Measurements from ENCODE around the gene TMEM178B. TPM values are rescaled to one million over a fixed set of nuclear protein-coding genes. Genes with fewer than 3 reads are reported as not detected.

Gene TMEM178B
- polyA plus RNA-seq, 4 donors, result 0.30 to 0.69 TPM; not detected in 2

DNA sequence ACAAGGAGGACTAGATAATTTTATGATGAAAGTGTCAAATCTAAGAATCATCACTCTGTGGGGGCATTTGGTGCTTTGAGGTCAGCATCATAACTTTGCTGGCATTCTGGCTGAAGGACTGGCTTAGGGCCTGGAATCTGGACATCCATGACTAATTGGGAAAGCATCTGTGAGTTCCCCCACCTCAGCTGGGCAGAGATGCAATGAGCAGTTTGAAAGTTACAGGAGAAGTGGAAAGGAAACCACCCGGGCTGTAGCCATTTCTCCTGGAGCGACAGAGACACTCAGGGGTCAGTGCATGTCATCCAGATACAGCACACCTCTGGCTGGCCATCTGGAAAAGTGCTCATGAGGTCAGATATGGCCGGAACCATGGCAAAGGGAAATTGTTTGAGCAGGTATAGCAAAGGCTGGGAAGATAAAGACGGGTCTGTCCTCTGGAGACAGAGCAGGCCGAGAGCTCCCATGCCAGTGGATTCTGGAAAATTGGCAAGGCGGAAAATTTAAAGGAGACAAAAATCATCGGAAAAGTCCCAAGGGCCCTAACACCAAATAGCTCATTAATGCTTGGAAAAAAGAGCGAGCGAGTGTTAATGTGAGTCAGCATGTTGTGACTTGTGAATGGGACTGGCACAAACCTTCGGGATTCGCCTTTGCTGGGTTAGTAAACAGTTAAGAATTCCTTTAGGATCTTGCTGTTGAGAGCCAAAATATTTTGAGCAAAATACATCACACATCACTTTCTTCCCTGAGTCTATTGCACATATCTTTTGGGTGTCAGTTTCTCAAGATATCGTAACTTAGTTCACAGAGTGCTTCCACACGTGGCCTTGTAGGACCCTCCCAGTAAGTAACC lies 288.9 kb downstream of the TMEM178B start:
- no peaks in the 10 kb centered on the region for H3K36me3 ChIP-seq (ENCODE audit: control insufficient read depth in 3 of 3, insufficient read depth in 2 of 3, low read depth in 1 of 3, low read length in 3 of 3)
- no peaks in the 10 kb centered on the region for H3K4me1 ChIP-seq (ENCODE audit: control insufficient read depth in 3 of 3, insufficient read depth in 2 of 3, low read depth in 1 of 3, low read length in 2 of 3)
- FAIRE-seq, result no peak
- no peak overlapping the region for H3K4me3 ChIP-seq (ENCODE audit: low read depth in 1 of 3, low read length in 3 of 3)
- WGBS, 3 donors, result 79 to 81% (median 80%) methylated on average over 13 of the region's 13 CpGs
- no peak for DNase-seq
- H3K27ac ChIP-seq (ENCODE audit: low read depth in 1 of 3, low read length in 2 of 3), result no peak overlapping the region
- peaks cover 0 to 3% (median 0%) of the 10 kb centered on the region in 3 donors for H3K27me3 ChIP-seq (ENCODE audit: control insufficient read depth in 3 of 3, insufficient read depth in 3 of 3, low read length in 3 of 3)
- H3K9me3 ChIP-seq (ENCODE audit: control insufficient read depth in 2 of 2, insufficient read depth in 1 of 2, low read depth in 1 of 2, low read length in 1 of 2), result no peaks in the 10 kb centered on the region

- DNase-seq (no peak), FAIRE-seq (no peak)
- Histone ChIP-seq H3K36me3 (ENCODE audit: control insufficient read depth in 3 of 3, insufficient read depth in 2 of 3, low read depth in 1 of 3, low read length in 3 of 3) (no peaks in the 10 kb centered on the region), H3K27me3 (ENCODE audit: control insufficient read depth in 3 of 3, insufficient read depth in 3 of 3, low read length in 3 of 3) (peaks cover 0 to 3% (median 0%) of the 10 kb centered on the region in 3 donors), H3K4me1 (ENCODE audit: control insufficient read depth in 3 of 3, insufficient read depth in 2 of 3, low read depth in 1 of 3, low read length in 2 of 3) (no peaks in the 10 kb centered on the region), H3K4me3 (ENCODE audit: low read depth in 1 of 3, low read length in 3 of 3) (no peak overlapping the region), H3K9me3 (ENCODE audit: control insufficient read depth in 2 of 2, insufficient read depth in 1 of 2, low read depth in 1 of 2, low read length in 1 of 2) (no peaks in the 10 kb centered on the region), H3K27ac (ENCODE audit: low read depth in 1 of 3, low read length in 2 of 3) (no peak overlapping the region)
- WGBS, 3 donors, result 95 to 97% (median 97%) methylated on average over 2 of the region's 2 CpGs
Measured at GRCh38 chr7:141363748-141364147, 289.9 kb downstream of the TMEM178B start.

DNA sequence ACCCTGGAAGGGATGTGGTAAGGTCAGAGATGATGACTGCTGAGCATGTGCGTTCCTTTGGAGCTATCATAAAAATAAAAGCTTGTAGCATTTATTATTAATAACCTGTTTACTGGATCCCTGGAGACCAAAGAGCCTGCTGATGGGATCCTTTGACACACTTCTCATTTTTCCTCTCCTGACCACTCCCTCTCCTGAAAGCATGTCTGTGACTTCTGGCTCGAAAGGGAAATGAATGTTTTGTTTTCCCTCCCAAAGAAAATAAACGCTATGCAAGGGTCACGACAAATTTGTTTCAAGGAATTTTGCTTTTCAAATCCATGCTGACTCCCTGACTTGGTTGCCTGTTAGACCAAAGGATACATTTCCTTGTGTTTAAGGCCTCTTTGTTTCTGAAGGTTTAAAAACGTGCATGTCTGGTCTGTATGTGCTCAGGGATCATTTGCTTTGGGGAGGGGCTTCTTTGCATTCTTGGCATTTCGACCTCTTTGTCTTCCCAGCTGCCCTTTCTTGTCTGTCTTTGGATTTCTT lies 292.3 kb downstream of the TMEM178B start:
- no peak for FAIRE-seq
- WGBS, 3 donors, result 26 to 38% (median 32%) methylated on average over 6 of the region's 6 CpGs
- DNase-seq, result no peak
- H3K4me1 ChIP-seq (ENCODE audit: control insufficient read depth in 3 of 3, insufficient read depth in 2 of 3, low read depth in 1 of 3, low read length in 2 of 3), result no peaks in the 10 kb centered on the region
- H3K36me3 ChIP-seq (ENCODE audit: control insufficient read depth in 3 of 3, insufficient read depth in 2 of 3, low read depth in 1 of 3, low read length in 3 of 3), result no peaks in the 10 kb centered on the region
- H3K27ac ChIP-seq (ENCODE audit: low read depth in 1 of 3, low read length in 2 of 3), result no peak overlapping the region
- no peak overlapping the region for H3K4me3 ChIP-seq (ENCODE audit: low read depth in 1 of 3, low read length in 3 of 3)
- H3K9me3 ChIP-seq (ENCODE audit: control insufficient read depth in 2 of 2, insufficient read depth in 1 of 2, low read depth in 1 of 2, low read length in 1 of 2), result no peaks in the 10 kb centered on the region
- H3K27me3 ChIP-seq (ENCODE audit: control insufficient read depth in 3 of 3, insufficient read depth in 3 of 3, low read length in 3 of 3), result peaks cover 0 to 3% (median 0%) of the 10 kb centered on the region in 3 donors

DNA sequence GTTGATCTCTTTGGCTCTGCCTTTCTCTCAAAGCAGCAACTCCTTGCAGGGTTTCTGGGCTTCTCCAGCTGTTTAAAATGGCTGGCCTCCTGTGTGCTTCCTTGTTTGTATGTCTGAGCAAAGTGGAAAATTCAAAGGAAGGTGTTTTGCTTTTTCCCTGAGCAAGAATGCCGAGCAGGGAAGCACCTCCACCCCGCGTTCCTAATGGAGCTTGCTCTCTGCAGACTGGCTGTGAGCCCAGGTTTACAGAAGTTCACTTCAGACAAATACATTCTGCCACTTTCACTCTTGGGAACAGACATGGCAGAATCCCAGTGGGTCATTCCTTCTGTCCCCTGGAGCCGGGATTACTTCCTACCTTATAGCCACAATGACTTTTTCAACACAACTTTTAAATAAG lies 295.6 kb downstream of the TMEM178B start:
- H3K9me3 ChIP-seq (ENCODE audit: control insufficient read depth in 2 of 2, insufficient read depth in 1 of 2, low read depth in 1 of 2, low read length in 1 of 2), result no peaks in the 10 kb centered on the region
- no peaks in the 10 kb centered on the region for H3K36me3 ChIP-seq (ENCODE audit: control insufficient read depth in 3 of 3, insufficient read depth in 2 of 3, low read depth in 1 of 3, low read length in 3 of 3)
- H3K27ac ChIP-seq (ENCODE audit: low read depth in 1 of 3, low read length in 2 of 3), result no peak overlapping the region
- H3K27me3 ChIP-seq (ENCODE audit: control insufficient read depth in 3 of 3, insufficient read depth in 3 of 3, low read length in 3 of 3), result peaks cover 0 to 3% (median 0%) of the 10 kb centered on the region in 3 donors
- WGBS, 3 donors, result 30 to 41% (median 37%) methylated on average over 4 of the region's 4 CpGs
- H3K4me1 ChIP-seq (ENCODE audit: control insufficient read depth in 3 of 3, insufficient read depth in 2 of 3, low read depth in 1 of 3, low read length in 2 of 3), result no peaks in the 10 kb centered on the region
- no peak for FAIRE-seq
- no peak overlapping the region for H3K4me3 ChIP-seq (ENCODE audit: low read depth in 1 of 3, low read length in 3 of 3)
- DNase-seq, result no peak

GRCh38 chr7:141370178-141370577 lies 296.3 kb downstream of the TMEM178B start:
- Histone ChIP-seq H3K9me3 (ENCODE audit: control insufficient read depth in 2 of 2, insufficient read depth in 1 of 2, low read depth in 1 of 2, low read length in 1 of 2) (no peaks in the 10 kb centered on the region), H3K27ac (ENCODE audit: low read depth in 1 of 3, low read length in 2 of 3) (no peak overlapping the region), H3K4me1 (ENCODE audit: control insufficient read depth in 3 of 3, insufficient read depth in 2 of 3, low read depth in 1 of 3, low read length in 2 of 3) (no peaks in the 10 kb centered on the region), H3K27me3 (ENCODE audit: control insufficient read depth in 3 of 3, insufficient read depth in 3 of 3, low read length in 3 of 3) (peaks cover 0 to 3% (median 0%) of the 10 kb centered on the region in 3 donors), H3K36me3 (ENCODE audit: control insufficient read depth in 3 of 3, insufficient read depth in 2 of 3, low read depth in 1 of 3, low read length in 3 of 3) (no peaks in the 10 kb centered on the region), H3K4me3 (ENCODE audit: low read depth in 1 of 3, low read length in 3 of 3) (no peak overlapping the region)
- FAIRE-seq (no peak), DNase-seq (no peak)
- WGBS, 3 donors, result 71 to 79% (median 73%) methylated on average over 5 of the region's 5 CpGs

GRCh38 chr7:141370650-141371049 lies 296.8 kb downstream of the TMEM178B start:
- Histone ChIP-seq H3K4me1 (ENCODE audit: control insufficient read depth in 3 of 3, insufficient read depth in 2 of 3, low read depth in 1 of 3, low read length in 2 of 3) (no peaks in the 10 kb centered on the region), H3K4me3 (ENCODE audit: low read depth in 1 of 3, low read length in 3 of 3) (no peak overlapping the region), H3K27ac (ENCODE audit: low read depth in 1 of 3, low read length in 2 of 3) (no peak overlapping the region), H3K9me3 (ENCODE audit: control insufficient read depth in 2 of 2, insufficient read depth in 1 of 2, low read depth in 1 of 2, low read length in 1 of 2) (no peaks in the 10 kb centered on the region), H3K27me3 (ENCODE audit: control insufficient read depth in 3 of 3, insufficient read depth in 3 of 3, low read length in 3 of 3) (peaks cover 0 to 3% (median 0%) of the 10 kb centered on the region in 3 donors), H3K36me3 (ENCODE audit: control insufficient read depth in 3 of 3, insufficient read depth in 2 of 3, low read depth in 1 of 3, low read length in 3 of 3) (no peaks in the 10 kb centered on the region)
- WGBS, 3 donors, result 90 to 93% (median 91%) methylated on average over 5 of the region's 5 CpGs
- DNase-seq (no peak), FAIRE-seq (no peak)

DNA sequence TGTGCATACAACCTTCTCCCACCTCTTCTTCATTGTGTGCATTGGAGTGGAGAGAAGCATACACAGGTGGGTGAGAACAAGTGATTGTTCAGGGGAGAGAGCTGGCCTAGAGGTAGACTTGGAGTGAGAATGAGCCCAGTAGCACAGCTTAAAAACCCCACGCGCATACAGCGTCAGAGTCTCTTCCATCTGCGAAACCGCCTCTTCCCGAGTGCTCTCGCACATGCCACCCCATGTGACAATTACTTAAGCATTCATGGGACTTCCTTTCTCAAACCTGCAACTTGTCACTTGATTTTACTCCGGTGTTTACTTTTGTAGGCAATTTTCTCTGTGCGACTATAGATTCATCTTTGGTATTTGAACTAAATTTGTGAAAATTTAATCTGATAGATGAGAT lies 300.6 kb downstream of the TMEM178B start:
- no peaks in the 10 kb centered on the region for H3K4me1 ChIP-seq (ENCODE audit: control insufficient read depth in 3 of 3, insufficient read depth in 2 of 3, low read depth in 1 of 3, low read length in 2 of 3)
- no peak overlapping the region for H3K4me3 ChIP-seq (ENCODE audit: low read depth in 1 of 3, low read length in 3 of 3)
- DNase-seq (no peak), FAIRE-seq (no peak)
- H3K27me3 ChIP-seq (ENCODE audit: control insufficient read depth in 3 of 3, insufficient read depth in 3 of 3, low read length in 3 of 3), result peaks cover 0 to 3% (median 0%) of the 10 kb centered on the region in 3 donors
- H3K27ac ChIP-seq (ENCODE audit: low read depth in 1 of 3, low read length in 2 of 3), result no peak overlapping the region
- 93 to 96% (median 96%) methylated on average over 9 of the region's 9 CpGs for WGBS, 3 donors
- no peaks in the 10 kb centered on the region for H3K36me3 ChIP-seq (ENCODE audit: control insufficient read depth in 3 of 3, insufficient read depth in 2 of 3, low read depth in 1 of 3, low read length in 3 of 3)
- no peaks in the 10 kb centered on the region for H3K9me3 ChIP-seq (ENCODE audit: control insufficient read depth in 2 of 2, insufficient read depth in 1 of 2, low read depth in 1 of 2, low read length in 1 of 2)

DNA sequence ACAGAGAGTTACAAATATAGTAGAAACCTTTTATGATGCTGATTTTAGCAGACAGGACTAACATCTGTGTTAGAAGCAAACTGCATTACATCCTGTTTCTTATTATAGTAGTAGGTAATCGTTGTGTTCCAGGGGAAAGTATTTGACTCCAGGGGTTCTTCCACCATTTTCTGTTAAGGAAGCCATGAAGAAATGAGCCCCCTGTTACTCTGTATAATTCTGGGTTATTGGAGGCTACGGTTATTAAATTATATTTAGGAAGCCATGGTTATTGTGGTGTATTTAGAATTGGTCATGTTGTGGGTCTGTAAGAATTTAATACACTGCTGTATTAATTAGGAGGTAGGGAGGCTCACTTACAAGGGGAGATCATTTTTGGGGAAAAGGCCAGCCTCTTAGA lies 301.6 kb downstream of the TMEM178B start:
- peaks cover 0 to 3% (median 0%) of the 10 kb centered on the region in 3 donors for H3K27me3 ChIP-seq (ENCODE audit: control insufficient read depth in 3 of 3, insufficient read depth in 3 of 3, low read length in 3 of 3)
- no peak overlapping the region for H3K27ac ChIP-seq (ENCODE audit: low read depth in 1 of 3, low read length in 2 of 3)
- FAIRE-seq (no peak), DNase-seq (no peak)
- H3K4me1 ChIP-seq (ENCODE audit: control insufficient read depth in 3 of 3, insufficient read depth in 2 of 3, low read depth in 1 of 3, low read length in 2 of 3), result no peaks in the 10 kb centered on the region
- 70 to 84% (median 73%) methylated on average over 2 of the region's 2 CpGs for WGBS, 3 donors
- no peaks in the 10 kb centered on the region for H3K9me3 ChIP-seq (ENCODE audit: control insufficient read depth in 2 of 2, insufficient read depth in 1 of 2, low read depth in 1 of 2, low read length in 1 of 2)
- H3K4me3 ChIP-seq (ENCODE audit: low read depth in 1 of 3, low read length in 3 of 3), result no peak overlapping the region
- H3K36me3 ChIP-seq (ENCODE audit: control insufficient read depth in 3 of 3, insufficient read depth in 2 of 3, low read depth in 1 of 3, low read length in 3 of 3), result no peaks in the 10 kb centered on the region
